ENCODE measurements around the gene SLC33A1. TPM values are rescaled to one million over a fixed set of nuclear protein-coding genes. Genes with fewer than 3 reads are reported as not detected.

SLC33A1 gene
- total and polyA plus RNA-seq, 10 of the 15 experiments (the other 5 are each of a cell fraction or from before 2014, with no cell fraction given) = 6.4 to 25.2 (median 19.8) TPM

DNA sequence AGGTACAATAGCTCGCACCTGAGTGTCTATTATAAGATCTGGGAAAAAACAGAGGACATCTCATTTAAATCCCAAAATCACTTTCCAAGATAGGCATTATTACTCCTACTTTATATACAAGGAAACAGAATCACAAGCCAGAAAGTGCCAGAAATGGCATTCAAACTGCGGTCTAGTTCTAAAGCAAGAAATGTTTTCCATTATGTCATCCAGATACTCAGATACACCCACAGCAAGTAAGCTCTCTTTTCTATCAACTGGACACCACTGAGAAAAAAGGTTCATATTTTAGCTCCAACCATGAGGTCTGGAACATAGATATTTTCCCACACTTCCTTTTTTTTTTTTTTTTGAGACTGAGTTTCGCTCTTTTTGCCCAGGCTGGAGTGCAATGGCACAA lies 8.1 kb downstream of the SLC33A1 start (continued):
- TF ChIP-seq BCLAF1 (IDR thresholded peaks at IDR 0.05) (no peak), NFIC (IDR thresholded peaks at IDR 0.05; ENCODE audit: low read depth, low read length) (0 out of 2 replicates have a peak, but pooled peaks have one; percentile 16), BMI1 (IDR thresholded peaks at IDR 0.05; ENCODE audit: borderline replicate concordance) (no peak)

DNA sequence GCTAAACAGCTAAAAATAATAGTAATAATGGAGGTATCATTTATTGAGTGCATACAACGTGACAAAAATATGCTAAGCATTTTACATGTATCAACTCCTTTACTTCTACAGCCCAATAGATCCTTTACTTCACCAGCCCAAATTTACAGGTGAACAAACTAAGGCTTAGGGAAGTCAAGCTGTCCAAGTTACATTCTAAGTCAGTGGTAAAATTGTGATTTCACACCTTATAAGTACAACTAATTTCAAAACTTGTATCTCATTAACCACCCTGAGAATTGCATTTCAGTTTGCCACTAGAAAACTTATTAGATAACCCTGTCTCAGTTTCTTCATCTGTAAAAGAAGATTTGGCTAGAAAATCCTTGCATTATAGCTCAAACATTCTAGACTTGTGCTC lies 10.7 kb downstream of the SLC33A1 start:
- intact Hi-C loops (cut with micrococcal nuclease; ENCODE audit: unreplicated experiment) = no loop called here
- H3K4me1 ChIP-seq (ENCODE audit: control insufficient read depth, insufficient read depth, low read length) = peaks cover 11% of the 10 kb centered on the region
- peaks cover 46% of the 10 kb centered on the region for H3K79me2 ChIP-seq (ENCODE audit: control insufficient read depth, insufficient read depth, low read length)
- 5% methylated on average over 1 of the region's 1 CpG for WGBS (ENCODE audit: insufficient coverage, insufficient replicate concordance, low lambda C conversion rate, missing lambda C conversion rate)
- no peak overlapping the region for H3K9ac ChIP-seq (ENCODE audit: control insufficient read depth, insufficient read depth, low read length)
- CTCF ChIA-PET = interaction anchor here (1.4 to 3.5 kb wide), 3 partner anchors 9 to 37 kb away, joined by 5 to 19 read pairs (median 7); partner anchors contain the start of gene C3orf33
- POLR2A ChIA-PET = interaction anchor here (0.6 to 2.7 kb wide), 4 partner anchors 10 to 67 kb away, joined by 3 to 20 read pairs (median 7); partner anchors contain the start of genes C3orf33 and SLC33A1
- RAD21 ChIA-PET (ENCODE audit: unreplicated experiment) = interaction anchor here (1.6 to 2.7 kb wide), 2 partner anchors 9 to 38 kb away, joined by 11 to 14 read pairs; partner anchors contain the start of gene C3orf33
- H3K9me3 ChIP-seq (replicated peaks; ENCODE audit: control insufficient read depth, insufficient read depth, low read length) = no peaks in the 10 kb centered on the region
- H3K4me2 ChIP-seq (ENCODE audit: control insufficient read depth, insufficient read depth) = peak overlapping the region; percentile 31
- in situ Hi-C loops (cut with MboI) = no loop called here
- H3K4me3 ChIP-seq = peak overlapping the region; percentile 13; the same call in 1 of the 2 replicates
- no peaks in the 10 kb centered on the region for H4K20me1 ChIP-seq (ENCODE audit: control insufficient read depth, insufficient read depth)
- BruUV-seq (replicated peaks) = no TSS peak
- SMC1A ChIA-PET (ENCODE audit: uncharacterized antibody, unreplicated experiment) = interaction anchor here (0.7 to 1.6 kb wide), 8 partner anchors 10 to 403 kb away, joined by 3 to 15 read pairs (median 4); partner anchors contain the start of genes C3orf33 and SLC33A1
- no peaks in the 10 kb centered on the region for H3K27me3 ChIP-seq (replicated peaks in 1 of 2; ENCODE audit: control insufficient read depth in 2 of 2, insufficient read depth in 2 of 2, low read length in 1 of 2)
- DNase-seq (ENCODE audit: low read depth, low spot score) (no peak), ATAC-seq (peak; percentile 74), FAIRE-seq (no peak)
- H3K36me3 ChIP-seq (ENCODE audit: control insufficient read depth in 2 of 2, insufficient read depth in 2 of 2, low read length in 1 of 2) = peaks cover 0 to 6% of the 10 kb centered on the region in 2 experiments; a peak in 1 of 4 replicates
- H3K27ac ChIP-seq (ENCODE audit: control insufficient read depth, insufficient read depth) = no peak overlapping the region
- H2AFZ ChIP-seq (ENCODE audit: control insufficient read depth, low read depth, low read length) = 0 out of 2 replicates have a peak overlapping the region, but pooled peaks have one; percentile 12
- TF ChIP-seq ZNF24 (IDR thresholded peaks at IDR 0.05) (0 out of 2 replicates have a peak, but pooled peaks have one; percentile 4), FOXM1 (IDR thresholded peaks at IDR 0.05; ENCODE audit: low read depth, low read length) (no peak), CTCF (IDR thresholded peaks at IDR 0.05 in 2 of 3, conservative IDR thresholded peaks at IDR 0.05 in 1 of 3; ENCODE audit: control insufficient read depth in 2 of 3, extremely low read depth in 1 of 3, insufficient read depth in 1 of 3, low read depth in 3 of 3, low read length in 3 of 3) (no peak), MTA2 (IDR thresholded peaks at IDR 0.05; ENCODE audit: low read depth) (peak; percentile 76), JUNB (IDR thresholded peaks at IDR 0.05) (peak; percentile 16; the same call in 1 of the 2 replicates), ZNF384 (IDR thresholded peaks at IDR 0.05; ENCODE audit: borderline replicate concordance, low read depth, low read length) (no peak), PAX5 (IDR thresholded peaks at IDR 0.05; ENCODE audit: borderline replicate concordance, low read depth, low read length) (no peak), DPF2 (IDR thresholded peaks at IDR 0.05) (0 out of 2 replicates have a peak, but pooled peaks have one; percentile 51), ATF7 (IDR thresholded peaks at IDR 0.05; ENCODE audit: low read depth) (0 out of 2 replicates have a peak, but pooled peaks have one; percentile 20)
- TF ChIP-seq, protein P1, sequence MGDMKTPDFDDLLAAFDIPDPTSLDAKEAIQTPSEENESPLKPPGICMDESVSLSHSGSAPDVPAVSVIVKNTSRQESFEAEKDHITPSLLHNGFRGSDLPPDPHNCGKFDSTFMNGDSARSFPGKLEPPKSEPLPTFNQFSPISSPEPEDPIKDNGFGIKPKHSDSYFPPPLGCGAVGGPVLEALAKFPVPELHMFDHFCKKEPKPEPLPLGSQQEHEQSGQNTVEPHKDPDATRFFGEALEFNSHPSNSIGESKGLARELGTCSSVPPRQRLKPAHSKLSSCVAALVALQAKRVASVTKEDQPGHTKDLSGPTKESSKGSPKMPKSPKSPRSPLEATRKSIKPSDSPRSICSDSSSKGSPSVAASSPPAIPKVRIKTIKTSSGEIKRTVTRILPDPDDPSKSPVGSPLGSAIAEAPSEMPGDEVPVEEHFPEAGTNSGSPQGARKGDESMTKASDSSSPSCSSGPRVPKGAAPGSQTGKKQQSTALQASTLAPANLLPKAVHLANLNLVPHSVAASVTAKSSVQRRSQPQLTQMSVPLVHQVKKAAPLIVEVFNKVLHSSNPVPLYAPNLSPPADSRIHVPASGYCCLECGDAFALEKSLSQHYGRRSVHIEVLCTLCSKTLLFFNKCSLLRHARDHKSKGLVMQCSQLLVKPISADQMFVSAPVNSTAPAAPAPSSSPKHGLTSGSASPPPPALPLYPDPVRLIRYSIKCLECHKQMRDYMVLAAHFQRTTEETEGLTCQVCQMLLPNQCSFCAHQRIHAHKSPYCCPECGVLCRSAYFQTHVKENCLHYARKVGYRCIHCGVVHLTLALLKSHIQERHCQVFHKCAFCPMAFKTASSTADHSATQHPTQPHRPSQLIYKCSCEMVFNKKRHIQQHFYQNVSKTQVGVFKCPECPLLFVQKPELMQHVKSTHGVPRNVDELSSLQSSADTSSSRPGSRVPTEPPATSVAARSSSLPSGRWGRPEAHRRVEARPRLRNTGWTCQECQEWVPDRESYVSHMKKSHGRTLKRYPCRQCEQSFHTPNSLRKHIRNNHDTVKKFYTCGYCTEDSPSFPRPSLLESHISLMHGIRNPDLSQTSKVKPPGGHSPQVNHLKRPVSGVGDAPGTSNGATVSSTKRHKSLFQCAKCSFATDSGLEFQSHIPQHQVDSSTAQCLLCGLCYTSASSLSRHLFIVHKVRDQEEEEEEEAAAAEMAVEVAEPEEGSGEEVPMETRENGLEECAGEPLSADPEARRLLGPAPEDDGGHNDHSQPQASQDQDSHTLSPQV (IDR thresholded peaks at IDR 0.05) = no peak

Data from GM12878 (cell line).